ENCODE data around the gene L3MBTL4. TPM values are rescaled to one million over a fixed set of nuclear protein-coding genes. Genes with fewer than 3 reads are reported as not detected.
A peak's percentile ranks its signal among the peaks of the same experiment; 100 is the strongest.

Gene L3MBTL4
- total RNA-seq, 1 donor from 2014 or later, result 8.5 TPM

DNA sequence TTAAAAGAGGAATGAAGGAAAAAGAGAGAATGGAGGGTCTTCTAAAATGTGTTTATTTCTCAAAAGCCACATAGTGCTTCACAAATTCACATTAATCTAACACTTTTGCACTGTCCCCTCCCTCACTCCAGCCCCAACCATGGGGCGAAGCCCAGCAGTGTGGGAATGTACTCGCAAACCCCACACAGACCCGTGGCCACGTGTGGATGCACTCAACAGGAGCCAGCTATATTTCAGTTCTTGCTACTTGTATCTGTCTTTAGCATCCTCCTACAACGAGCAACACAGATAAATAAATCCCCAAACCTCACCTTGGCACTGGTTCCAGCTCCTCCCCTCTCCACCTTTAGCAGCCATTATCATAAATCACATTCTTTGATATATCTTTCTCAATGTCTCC is 427.5 kb downstream of the L3MBTL4 start:
- no peak for DNase-seq (ENCODE audit: low spot score)

DNA sequence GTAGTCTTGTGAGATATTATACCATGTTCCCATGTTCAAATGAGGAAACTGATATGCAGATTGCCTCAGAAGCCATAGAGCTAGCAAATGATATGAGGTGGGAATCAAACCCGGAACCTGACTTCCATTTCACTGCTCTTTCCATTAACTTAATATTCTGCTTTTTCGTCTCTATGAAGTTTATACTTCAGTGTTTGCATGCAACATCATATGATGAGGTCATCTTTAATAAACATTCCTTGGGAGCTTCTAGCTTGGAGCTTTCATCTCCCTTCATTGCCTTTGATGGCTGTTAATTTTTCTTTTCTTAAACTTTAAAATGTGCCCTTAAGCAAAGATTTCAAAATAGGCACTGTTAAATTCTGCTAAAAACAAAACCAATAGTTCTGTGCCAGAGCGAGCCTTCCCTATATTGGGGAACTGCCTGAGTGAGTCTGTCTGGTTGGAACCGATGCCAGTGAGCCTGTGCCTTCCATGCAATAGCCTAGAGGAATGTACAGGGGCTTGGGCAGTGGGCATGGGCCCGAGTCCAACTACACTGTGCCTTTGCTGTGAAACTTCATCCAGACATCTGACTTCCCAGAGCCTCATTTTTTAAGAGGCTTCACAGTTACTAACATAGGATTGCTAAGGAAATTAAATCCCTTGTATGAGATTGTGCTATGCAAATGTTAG is 428.3 kb downstream of the L3MBTL4 start:
- no peak for DNase-seq (ENCODE audit: low spot score)

DNA sequence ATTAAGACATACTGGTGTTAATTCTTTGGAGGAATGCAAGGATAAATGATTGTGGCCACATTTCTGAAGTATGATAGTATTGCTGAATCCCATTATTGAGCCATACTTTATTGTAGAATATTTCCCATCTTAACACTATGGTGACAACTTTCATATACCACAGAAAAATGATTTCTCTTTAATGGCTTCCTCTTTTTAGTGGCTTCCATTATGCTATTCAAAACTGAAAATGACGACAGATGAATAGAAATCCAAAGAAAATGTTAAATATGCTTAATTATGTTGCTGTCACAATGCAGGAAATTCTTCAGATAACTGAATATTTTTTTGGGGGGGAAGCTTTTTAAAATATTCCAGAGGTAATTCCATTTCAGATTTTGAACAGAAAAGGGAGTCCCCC is 430.5 kb downstream of the L3MBTL4 start:
- no peak for DNase-seq (ENCODE audit: low spot score)

DNA sequence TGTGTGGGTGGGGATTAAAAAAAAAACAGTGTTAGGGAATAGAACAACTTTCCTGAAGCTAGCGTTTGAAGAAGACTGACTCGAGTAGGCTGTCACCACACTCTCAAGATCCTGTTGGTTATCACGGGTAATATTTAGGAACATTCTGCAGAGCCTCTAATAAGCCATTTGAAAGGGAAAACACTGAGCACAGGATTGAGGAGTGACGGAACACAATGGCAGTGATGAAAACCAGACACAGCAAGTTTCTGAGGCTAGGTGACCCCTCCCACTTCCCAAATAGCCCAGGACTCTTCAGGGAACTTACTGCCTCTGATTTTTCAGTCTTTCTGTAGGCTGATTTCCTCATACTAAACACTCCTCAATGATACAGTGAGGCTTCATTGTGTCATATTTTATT is 431.2 kb downstream of the L3MBTL4 start:
- no peak for DNase-seq (ENCODE audit: low spot score)

DNA sequence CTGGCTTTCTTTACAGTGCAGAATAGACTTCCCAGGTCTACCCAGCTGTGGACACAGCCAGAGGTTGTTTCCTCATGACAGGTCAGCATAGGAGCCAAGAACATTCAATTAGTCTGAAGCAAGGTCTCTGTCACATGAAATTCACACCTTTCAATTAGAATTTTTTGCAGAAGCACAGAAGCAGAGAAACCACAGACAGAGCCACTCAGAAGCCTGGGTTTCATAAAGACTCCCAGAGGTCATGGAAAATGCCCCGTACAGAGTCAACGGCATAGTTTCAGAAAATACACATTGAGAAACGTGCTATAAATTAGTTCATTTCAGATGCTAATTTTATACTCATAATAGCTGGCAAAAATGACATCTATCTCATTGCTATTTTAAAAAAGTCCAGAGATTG is 432.4 kb downstream of the L3MBTL4 start:
- peak; percentile 20 for DNase-seq (ENCODE audit: low spot score)

DNA sequence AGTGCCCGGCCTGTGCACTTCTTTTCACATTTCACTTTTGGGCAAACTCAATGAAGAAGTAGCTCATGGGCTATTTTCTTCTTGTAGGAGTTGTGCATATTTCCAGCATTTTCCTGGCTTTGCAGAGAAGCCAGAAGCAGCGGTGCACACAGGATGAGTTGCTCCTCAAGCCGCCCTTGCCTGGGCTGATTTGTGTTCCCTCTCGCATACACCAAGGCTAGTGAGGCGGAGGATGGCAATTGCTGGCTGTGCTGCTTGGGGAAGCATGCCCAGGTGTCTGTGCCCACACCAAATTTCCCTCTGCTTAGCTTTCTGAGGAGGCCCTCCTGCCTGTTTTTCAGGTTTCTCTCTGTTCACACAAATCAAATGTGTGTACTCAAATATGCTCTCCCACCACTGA is 434.0 kb downstream of the L3MBTL4 start:
- DNase-seq (ENCODE audit: low spot score), result peak; percentile 24

DNA sequence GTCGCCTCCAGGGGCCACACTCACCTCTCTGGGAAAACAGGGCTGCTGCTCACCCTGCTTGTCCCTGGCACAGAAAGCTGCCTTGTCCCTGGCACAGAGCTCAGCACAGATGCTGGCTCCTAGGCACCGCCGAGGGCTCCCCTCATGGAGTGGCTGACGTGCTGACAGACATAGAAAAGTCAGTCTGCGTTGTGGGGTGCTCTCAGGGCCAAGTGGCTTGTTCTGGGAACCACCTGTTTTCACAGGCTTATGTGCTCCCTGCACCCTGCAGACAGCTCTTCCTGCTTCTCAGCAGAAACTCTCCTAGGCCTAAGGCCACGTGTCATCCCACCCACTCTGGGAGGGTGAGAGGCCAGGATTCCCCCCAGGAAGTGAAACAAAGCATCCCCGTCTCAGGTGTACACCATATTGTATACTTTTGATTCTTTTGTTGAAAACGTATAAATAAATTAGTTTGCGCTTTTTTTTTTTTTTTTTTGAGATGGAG is 434.7 kb downstream of the L3MBTL4 start:
- peak; percentile 29 for DNase-seq (ENCODE audit: low spot score)

DNA sequence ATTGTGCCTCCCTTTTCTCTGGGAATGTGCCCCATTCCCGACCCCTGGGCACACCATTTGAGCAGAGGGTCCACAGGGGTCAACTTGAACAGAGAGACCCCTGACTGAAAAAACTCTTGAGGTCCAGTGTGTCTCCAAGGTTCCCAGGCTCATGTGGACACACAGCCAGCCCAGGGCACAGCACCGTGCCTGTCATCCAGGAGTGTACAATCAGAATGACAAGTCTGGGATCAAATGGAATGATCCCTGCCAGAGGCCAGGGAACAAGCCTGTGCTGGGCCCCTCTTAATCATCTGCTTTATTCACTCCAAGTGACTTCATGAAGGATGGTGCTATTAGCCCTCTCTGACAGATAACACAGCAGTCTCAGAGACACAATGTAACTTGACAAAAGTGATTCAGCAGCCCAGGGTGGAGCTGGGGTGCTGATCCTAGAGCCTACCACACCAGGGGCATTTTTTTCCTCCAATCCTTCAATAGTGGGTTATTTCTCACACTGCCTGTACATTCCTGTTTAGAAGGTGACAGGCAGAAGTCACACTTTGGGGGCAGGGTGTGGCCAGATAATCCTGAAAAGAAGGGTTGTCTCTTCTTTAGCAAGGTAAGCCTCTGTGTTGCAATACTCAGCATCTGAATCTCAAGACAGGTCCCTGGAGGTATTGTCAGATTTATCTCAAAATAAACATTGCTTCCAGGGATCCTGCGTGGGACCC is 435.4 kb downstream of the L3MBTL4 start:
- DNase-seq (ENCODE audit: low spot score), result peak; percentile 9

DNA sequence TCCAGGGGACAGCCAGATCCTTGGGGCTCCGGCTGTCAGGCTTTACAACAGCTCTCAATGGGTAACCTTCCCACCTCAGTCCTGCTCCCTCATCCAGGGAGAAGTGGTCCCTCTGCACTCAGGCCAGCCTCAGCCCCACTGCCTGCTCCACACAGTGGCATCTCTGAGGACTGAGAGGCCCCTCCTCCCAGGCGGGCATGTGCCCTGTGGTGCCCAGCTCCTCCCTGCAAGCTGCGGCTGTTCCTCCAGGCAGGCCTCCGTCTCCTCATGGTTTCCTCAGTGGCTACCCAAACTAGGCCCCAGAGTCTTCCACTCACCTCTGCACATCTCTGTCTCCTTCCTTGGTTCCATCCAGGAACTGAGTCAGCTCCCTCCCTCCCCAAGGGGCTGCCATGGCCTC is 437.7 kb downstream of the L3MBTL4 start:
- DNase-seq (ENCODE audit: low spot score), result peak; percentile 31

DNA sequence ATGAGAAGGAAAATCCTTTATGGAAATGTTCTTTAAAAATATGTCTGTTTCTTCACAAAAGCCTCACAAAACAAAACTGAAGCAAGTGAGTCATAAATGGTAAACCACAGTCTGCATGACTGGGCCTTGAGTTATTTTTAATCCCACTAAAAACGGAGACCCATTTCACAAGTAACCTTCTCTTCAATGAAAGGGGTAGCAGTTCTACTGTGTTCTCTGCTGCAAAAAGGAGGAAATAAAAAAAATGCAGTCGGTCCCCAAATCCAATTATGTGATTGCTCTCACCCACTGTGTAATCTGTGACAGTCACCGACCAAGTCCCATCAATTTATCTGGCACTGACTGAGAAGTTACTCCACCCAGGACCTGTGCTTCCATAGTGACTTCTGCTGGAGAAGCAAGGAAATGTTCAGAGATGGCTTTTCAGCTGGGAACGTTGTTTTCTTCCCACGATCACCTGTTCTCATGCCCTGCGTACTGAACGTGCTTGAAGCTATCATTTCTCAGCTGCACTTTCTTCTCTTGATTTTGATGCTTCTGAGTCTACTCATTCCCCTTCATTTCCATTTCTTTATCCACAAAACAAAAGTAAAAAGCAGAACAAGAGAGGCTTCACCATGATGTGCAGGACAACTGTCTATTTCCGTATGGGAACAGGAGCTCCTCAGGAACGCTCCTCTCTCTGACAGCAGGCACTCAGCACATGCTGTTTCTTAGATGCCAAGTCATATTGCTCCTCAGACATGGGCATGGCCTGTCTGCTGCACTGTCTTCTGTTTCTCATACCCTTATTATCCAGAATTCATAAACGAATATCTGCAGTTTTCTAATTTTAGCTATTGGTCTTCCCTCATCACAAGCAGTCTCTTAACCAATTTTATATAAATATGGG is 439.4 kb downstream of the L3MBTL4 start:
- no peak for DNase-seq (ENCODE audit: low spot score)

DNA sequence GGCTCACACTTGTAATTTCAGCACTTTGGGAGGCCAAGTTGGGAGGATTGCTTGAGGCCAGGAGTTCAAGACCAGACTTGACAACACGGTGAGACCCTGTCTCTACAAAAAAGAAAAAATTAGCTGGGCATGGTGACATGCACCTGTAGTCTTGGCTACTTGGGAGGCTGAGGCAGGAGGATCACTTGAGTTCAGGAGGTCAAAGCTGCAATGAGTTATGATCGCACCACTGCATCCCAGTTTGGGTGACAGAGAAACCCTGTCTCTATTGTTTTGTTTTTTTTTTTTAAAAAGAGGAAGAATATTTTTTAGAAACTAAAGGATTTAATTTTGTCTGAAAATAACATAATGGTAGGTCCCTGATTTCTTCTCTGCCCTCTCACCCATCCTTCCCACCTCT is 440.0 kb downstream of the L3MBTL4 start:
- no peak for DNase-seq (ENCODE audit: low spot score)

DNA sequence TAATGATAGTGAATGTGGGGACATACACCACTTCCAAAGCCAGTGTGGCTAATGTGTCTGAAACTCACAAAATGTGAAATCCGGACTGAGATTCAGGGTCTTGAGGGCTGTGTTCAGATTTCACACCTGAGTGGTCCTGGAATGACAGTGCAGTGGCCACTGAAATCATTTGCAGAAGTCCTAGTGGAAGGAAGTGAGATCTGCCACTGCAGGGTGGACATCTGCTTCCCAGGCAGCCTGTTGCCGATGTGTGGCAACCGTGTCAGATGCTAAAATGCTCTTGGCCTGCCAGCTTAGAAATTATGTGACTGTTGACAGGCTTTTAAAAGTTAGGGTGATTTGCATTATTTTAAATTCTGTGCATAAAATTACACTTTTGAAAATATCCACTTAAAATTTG is 441.6 kb downstream of the L3MBTL4 start:
- no peak for DNase-seq (ENCODE audit: low spot score)

DNA sequence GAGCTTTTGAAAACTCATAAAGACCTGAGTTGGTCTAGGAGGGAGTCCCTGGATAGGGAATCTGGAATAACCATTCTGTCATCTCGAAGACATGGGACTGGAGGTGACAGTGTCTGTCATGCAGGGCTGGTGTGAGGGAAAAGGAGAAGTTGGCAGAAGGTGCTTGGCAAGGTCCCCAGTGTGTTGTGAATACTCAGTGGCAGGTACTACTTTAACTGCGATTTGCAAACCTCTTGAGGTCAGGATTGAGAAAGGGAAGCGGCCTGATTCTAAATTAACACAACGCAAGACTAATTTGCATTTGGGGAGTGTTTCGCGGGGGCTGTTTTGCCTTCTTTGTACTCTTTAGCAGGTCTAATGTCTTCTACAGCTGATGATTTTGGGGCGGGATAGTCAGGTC is 442.4 kb downstream of the L3MBTL4 start:
- no peak for DNase-seq (ENCODE audit: low spot score)

DNA sequence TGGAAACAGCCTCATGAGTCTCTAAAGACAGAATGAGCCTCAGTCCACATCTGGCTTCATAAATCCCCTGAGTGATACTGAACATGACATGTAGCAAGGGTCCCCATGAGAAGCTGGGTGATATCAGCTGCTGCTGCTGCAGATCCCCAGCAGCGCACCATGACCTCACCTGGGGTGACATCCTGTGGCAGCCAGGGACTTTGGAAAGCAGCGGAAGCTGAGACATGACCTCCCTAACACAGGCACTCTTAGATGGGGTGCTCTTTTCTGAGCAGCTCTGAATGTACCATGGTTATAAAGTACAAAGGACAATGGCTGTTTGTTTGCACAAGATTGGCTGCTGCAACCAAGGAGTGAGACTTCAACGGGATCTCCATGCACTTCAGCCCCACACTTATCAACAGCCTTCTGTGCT is 444.7 kb downstream of the L3MBTL4 start:
- no peak for DNase-seq (ENCODE audit: low spot score)

DNA sequence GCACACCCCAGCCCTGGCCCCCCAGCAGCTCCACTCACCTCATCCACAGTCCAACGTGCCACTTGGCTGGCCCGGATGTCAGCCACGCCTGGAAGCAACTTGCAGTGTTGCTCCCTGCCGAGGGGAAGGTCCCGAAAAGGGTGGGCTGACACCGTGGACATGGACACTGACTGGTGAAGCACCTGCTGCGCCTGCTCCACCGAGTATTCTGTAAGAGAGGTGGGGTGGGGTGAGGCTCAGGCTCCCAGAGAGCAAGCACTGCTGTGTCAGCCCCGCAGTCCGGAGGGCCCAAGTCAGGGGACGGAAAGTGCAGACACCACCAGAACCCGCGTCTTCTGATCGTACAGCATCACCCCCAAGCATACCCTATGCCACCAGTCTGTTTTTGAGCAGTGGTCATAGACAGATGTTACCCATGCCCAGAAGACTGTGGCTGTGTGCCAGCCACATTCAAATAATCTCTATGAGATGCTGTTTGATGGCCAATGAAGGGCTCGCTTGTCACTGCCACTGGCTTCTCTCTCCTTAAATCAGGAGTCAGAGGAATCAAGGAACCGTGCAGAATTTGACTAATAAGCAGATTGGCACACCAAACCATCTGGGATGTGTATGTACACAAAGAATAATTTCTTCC is 445.2 kb downstream of the L3MBTL4 start:
- DNase-seq (ENCODE audit: low spot score), result no peak

DNA sequence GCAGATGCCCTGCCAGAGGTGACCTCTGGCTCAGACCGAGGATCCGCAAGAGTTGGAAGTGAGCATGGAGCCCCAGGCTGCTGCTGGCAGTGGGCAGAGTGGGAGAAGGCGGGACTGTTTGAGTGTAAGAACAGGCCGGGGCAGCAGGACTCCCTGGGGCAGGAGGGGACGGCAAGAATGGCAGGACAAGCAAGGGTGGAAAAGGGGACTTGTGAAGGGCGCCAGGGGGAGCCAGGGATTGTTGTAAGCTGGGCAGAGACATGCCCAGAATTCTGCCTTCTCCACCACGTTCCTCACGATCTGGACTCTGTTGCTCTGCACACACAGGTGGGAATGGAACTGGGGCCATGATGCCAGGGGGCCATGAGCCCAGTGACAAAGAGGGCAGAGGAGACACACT is 447.0 kb downstream of the L3MBTL4 start:
- DNase-seq (ENCODE audit: low spot score), result no peak

DNA sequence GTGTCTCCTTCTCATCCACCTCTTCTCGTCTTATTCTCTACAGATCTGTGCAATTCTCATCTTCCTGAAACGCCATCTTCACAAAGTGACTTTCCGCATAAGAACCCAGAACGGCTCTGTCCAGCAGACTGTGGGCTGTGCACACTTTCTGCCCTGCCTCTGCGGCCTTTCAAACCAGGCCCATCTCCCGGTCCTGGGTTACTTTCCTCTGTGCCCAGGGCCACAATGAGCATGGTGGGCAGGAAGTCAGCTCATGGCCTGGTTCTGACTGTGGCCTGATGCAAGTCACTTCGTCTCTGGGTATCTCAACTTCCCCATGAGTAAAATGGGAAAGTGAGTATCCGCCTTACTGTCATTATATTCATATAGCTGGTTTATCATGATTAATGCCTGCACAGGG is 447.7 kb downstream of the L3MBTL4 start:
- no peak for DNase-seq (ENCODE audit: low spot score)

DNA sequence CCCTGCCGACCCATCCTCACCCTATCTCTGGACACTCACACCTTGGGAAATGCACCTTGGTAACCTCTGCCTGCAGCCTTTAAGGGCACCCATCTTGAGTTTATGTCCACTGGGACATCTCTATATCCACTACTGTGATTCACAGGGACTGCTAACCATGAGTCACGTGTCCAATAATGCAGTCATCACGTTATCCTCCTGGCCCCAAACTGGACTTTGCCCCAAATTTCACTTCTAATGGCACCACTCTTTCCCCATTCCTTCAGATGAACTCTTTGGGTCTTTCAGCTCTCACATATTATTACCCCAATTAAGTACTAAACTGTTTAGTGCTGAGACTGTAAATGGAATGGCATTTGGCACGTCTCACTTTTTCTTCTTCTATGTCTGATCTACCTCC is 448.2 kb downstream of the L3MBTL4 start:
- DNase-seq (ENCODE audit: low spot score), result no peak

DNA sequence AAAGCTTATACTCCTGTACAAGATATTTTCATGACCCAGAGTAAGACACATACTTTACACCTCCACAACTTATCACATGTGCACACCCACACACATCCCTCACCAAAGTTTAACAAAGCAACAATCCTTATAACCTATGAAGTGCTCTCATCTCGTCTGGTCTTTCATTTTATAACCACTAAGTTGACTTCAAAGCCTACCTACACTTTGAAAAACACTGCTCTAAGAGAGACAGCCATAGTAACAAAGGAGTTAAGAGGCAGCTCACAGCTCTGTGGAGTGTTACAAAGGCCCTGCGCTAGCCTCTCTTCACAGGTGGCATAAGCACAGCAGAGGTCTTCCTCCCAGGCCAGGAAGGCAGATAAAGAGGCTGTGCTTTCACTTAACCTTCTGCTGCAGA is 449.7 kb downstream of the L3MBTL4 start:
- no peak for DNase-seq (ENCODE audit: low spot score)

DNA sequence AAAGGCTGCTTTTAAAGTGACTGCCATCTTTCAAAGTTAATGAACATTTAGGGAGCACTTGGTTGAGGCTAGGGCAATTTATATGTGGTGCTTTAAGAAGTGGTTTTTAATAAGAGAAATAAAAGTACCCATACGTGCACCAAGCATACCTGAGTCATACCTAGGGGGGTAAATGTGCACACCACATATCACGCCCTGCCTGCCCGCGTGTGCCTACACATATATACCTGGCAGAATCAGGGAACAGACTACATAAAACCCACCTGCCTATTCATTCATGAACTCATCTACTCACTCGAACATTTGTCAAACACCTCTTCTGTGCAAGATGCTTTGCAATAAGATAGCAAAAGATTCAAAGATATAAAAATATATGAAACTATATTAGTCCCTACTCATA is 450.1 kb downstream of the L3MBTL4 start:
- DNase-seq (ENCODE audit: low spot score), result no peak

DNA sequence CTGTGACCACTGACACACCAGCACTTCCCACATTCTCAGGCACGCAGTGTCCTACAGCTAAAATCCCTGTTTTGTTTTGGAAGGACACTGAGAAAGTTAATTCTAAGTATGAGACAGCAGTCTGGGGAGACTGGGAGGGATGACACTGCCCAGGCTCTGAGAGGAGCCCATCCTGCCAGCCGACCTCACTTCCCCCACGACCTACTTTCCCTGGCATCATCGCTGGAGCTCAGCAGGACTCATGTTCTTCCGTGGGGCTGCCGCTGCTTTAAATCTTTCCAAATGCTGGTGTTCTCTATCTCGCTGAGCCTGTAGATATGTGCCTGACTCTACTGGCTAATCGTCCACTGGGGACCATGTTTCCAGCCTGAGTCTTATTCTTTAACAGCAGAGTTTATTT is 450.6 kb downstream of the L3MBTL4 start:
- no peak for DNase-seq (ENCODE audit: low spot score)

DNA sequence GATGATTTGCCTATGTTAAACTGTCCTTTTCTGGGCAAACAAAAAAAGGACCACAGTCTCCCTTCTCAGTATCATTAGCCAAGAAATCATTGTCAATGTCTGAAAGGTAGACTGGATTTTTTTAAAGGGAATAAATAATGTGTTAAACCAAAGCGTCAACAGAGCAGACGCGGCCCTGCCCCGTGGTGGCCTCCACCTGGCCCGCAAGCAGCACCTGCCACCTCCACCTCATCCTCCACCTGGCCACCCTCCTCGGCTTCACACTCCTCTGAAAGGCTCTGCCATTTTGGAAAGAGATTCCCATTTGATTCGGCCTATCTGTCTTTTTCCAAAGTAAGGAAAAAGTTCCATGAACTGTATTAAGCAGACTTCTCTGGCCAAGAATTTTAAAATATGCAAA is 451.4 kb downstream of the L3MBTL4 start:
- DNase-seq (ENCODE audit: low spot score), result no peak
